Heart left ventricle (tissue), 13 donors: ENCODE results near the gene ANAPC2.
A peak's percentile ranks its signal among the peaks of the same experiment; 100 is the strongest.

ENCODE experiments used
- CTCF ChIP-seq, 12 donors: fragments of 200-600 bp; sonication (generic) in 4 of 12; IDR thresholded peaks; one replicate each; pipeline versions ENCODE4 v1.5.0 to v1.8.0; 2018 to 2022; ENCODE audit warnings: antibody characterized with exemption in 12 of 12, mild to moderate bottlenecking in 5 of 12
- POLR2A ChIP-seq, 2 donors: fragments of 450-650 bp; IDR thresholded peaks; one replicate each; pipeline ENCODE4 v1.6.1; 2017; ENCODE audit warnings: antibody characterized with exemption in 2 of 2, mild to moderate bottlenecking in 2 of 2, moderate library complexity in 2 of 2
- donor health status: ischemic (EF 13 %, LVEDD 7.1; RV severe dilation, severe dysfunction).
- donor health status: DM: no; HTN: yes; CAD: no.
- donor health status: DM: no; HTN: no; CAD: no.
- donor health status: ischemic (EF 25% LVEDD 6.9; RV normal size, moderate dysfunction).
- donor health status: ischemic (EF 25% LVEDD 5.7; RV mildly dilated, moderate dysfunction).
- donor health status: ischemic (EF 35%, LVEDD 5.7; RV mildly dilated, moderate dysfunction).
- donor health status: nonischemic (EF 11% LVEDD 7.7; RV severe dilation, severe dysfunction).
- donor health status: DM: yes; HTN: yes; CAD: no.
- donor health status: PGD.
- donor health status: ischemic (EF 29% LVEDD 5.4; RV normal size, mild dysfunction).
- donor health status: nonischemic (EF 23%, LVEDD 6.1; RV moderate dilation, normal function).

DNA sequence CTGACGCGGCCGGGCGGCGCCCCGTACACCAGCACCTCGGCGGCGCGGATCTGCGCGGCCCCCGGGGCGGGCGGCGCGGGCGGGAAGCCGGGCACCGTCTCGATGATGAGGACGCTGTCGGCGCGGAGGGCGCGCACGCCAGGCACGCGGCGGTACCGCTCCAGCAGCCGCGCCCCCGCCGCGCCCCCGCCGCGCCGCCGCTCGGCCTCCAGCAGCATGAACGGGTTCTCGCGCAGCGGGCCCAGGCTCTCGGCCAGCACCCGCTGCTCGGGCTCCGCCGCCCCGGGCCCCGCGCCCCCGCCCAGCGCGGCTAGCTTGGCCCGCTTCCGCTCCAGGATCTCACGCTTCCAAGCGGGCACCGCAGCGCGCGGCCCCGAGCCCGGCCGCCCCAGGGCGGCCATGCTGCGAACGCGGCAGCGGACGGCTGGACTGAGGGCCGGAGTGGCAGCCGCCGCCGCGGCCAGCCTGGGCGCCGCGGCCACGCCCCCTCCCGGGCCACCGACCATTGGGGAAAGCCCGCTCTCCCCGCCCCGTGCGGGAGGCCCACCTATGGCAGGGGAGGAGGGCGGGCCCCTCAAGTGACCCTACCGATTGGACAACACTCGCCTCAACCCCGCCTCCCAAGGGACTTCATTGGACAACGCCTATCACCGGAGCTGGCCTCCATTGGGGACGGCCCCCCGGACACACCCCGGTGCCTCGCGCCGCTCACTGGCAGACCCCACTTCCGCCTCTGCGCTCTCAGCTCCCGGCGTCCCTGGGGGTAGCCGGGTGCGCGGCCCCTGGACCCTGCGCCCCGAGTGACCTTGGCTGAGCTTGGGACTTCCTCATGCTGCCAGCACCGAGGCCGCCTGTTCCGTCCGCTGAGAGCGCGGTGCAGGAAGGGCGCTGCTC lies 12.2 kb upstream of the ANAPC2 start, which contains the start of gene TPRN:
- TF ChIP-seq CTCF (IDR thresholded peaks at IDR 0.05) (peak in 1 of 12 donors; percentile 7), POLR2A (IDR thresholded peaks at IDR 0.05) (peak; percentile 80 to 85)
